ENCODE measurements around the gene NDC1. TPM values are rescaled to one million over a fixed set of nuclear protein-coding genes. Genes with fewer than 3 reads are reported as not detected.
"Not testable (repeated sequence)": the region's sequence is repeated elsewhere in the genome, so short reads cannot be mapped to it uniquely, and the experiment has no call there.

NDC1 gene
- total RNA-seq, 1 donor from 2014 or later, result 12.3 TPM

- intact Hi-C loops (cut with DNase I), result no loop called here
- H3K36me3 ChIP-seq, result no peaks in the 10 kb centered on the region
- no peak overlapping the region for H3K27ac ChIP-seq
- H3K4me3 ChIP-seq, result no peak overlapping the region
- no peaks in the 10 kb centered on the region for H3K27me3 ChIP-seq
- DNase-seq (ENCODE audit: extremely low spot score in 2 of 2), result no peak
- peaks cover 12% of the 10 kb centered on the region for H3K4me1 ChIP-seq
- TF ChIP-seq POLR2A (IDR thresholded peaks at IDR 0.05), result no peak
- TF ChIP-seq, protein P1, sequence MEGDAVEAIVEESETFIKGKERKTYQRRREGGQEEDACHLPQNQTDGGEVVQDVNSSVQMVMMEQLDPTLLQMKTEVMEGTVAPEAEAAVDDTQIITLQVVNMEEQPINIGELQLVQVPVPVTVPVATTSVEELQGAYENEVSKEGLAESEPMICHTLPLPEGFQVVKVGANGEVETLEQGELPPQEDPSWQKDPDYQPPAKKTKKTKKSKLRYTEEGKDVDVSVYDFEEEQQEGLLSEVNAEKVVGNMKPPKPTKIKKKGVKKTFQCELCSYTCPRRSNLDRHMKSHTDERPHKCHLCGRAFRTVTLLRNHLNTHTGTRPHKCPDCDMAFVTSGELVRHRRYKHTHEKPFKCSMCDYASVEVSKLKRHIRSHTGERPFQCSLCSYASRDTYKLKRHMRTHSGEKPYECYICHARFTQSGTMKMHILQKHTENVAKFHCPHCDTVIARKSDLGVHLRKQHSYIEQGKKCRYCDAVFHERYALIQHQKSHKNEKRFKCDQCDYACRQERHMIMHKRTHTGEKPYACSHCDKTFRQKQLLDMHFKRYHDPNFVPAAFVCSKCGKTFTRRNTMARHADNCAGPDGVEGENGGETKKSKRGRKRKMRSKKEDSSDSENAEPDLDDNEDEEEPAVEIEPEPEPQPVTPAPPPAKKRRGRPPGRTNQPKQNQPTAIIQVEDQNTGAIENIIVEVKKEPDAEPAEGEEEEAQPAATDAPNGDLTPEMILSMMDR (IDR thresholded peaks at IDR 0.05), result no peak
- no peak for TF ChIP-seq POLR2AphosphoS5 (IDR thresholded peaks at IDR 0.05; ENCODE audit: insufficient read depth in 1 of 2, low read depth in 1 of 2)
- H3K9me3 ChIP-seq, result no peaks in the 10 kb centered on the region
These were observed 71.2 kb downstream of the NDC1 start for GRCh38 chr1:53766831-53767405.

DNA sequence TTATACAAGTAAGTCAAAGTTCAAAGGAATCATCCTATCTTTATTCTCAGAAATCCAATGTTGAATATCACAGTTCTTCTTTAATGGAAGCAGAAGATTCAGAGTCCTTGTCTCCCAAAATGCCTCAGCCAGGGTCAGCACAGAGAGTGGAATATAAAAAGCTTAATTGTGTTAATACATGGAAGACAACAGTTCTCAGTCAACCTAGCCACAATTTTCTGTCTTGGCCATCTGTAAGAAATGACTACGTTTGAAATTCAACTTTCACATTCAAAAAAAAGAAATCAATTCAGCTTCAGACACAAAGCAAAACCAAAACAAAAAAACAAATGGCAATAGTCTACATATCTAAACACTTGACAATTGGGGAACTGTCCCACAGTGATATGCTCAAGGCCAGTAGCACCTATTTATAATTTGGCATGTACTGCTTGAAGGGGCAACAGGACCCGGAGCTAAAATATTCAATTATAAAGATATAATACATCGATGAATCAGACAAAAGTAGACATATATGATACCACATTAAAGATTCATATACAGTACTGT lies 71.8 kb downstream of the NDC1 start:
- Histone ChIP-seq H3K4me3 (no peak overlapping the region), H3K27ac (no peak overlapping the region)
- intact Hi-C loops (cut with DNase I), result no loop called here

DNA sequence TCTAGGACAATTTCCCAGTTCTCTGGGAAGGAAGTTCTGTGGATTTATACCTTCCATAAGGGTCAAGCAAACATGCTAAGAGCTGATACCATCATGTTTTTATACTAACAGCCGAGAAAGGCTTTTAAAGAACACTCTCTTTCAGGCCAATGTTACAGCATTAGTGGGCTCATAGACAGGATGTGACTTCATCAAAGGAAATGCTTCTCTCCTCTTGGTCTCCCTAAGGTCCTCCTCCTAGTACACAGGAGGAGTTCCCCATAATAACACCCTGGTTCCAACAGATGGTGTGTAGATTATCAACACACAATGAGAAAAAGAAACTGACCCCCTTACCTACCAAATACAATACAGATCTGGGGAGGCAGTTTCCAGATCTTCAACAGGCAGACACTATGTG lies 72.4 kb downstream of the NDC1 start:
- intact Hi-C loops (cut with DNase I), result no loop called here
- DNase-seq (ENCODE audit: extremely low spot score in 2 of 2), result no peak
- Histone ChIP-seq H3K4me3 (no peak overlapping the region), H3K9me3 (no peaks in the 10 kb centered on the region), H3K27me3 (no peaks in the 10 kb centered on the region), H3K4me1 (peaks cover 12% of the 10 kb centered on the region), H3K27ac (no peak overlapping the region), H3K36me3 (no peaks in the 10 kb centered on the region)
- TF ChIP-seq POLR2A (IDR thresholded peaks at IDR 0.05) (no peak), POLR2AphosphoS5 (IDR thresholded peaks at IDR 0.05; ENCODE audit: insufficient read depth in 1 of 2, low read depth in 1 of 2) (no peak)
- TF ChIP-seq, protein P1 (IDR thresholded peaks at IDR 0.05), result no peak

More for the DNA sequence above, 71.8 kb downstream of the NDC1 start:
- no peak for DNase-seq (ENCODE audit: extremely low spot score in 2 of 2)
- H3K9me3 ChIP-seq, result no peaks in the 10 kb centered on the region
- H3K4me1 ChIP-seq, result peaks cover 12% of the 10 kb centered on the region
- TF ChIP-seq POLR2AphosphoS5 (IDR thresholded peaks at IDR 0.05; ENCODE audit: insufficient read depth in 1 of 2, low read depth in 1 of 2) (no peak), POLR2A (IDR thresholded peaks at IDR 0.05) (no peak)
- TF ChIP-seq, protein P1 (IDR thresholded peaks at IDR 0.05), result no peak
- H3K36me3 ChIP-seq, result no peaks in the 10 kb centered on the region
- H3K27me3 ChIP-seq, result no peaks in the 10 kb centered on the region

DNA sequence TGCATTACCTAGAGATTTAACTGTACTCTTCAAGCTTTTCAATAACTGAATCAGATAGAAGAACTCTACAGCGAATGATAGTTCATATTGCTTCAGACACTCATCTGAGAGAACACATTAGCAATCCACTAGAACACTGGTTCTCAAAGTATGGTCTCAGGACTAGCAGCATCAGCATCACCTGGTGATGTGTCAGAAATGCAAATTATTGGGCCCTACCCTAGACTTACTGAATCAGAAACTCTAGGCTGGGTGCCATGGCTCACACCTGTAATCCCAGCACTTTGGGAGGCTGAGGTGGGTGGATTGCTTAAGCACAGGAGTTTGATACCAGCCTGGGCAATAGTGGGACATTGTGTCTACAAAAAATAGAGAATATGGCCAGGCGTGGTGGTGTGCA lies 74.2 kb downstream of the NDC1 start:
- no peaks in the 10 kb centered on the region for H3K27me3 ChIP-seq
- TF ChIP-seq POLR2AphosphoS5 (IDR thresholded peaks at IDR 0.05; ENCODE audit: insufficient read depth in 1 of 2, low read depth in 1 of 2), result no peak
- TF ChIP-seq POLR2A (IDR thresholded peaks at IDR 0.05), result no peak
- TF ChIP-seq, protein P1 (IDR thresholded peaks at IDR 0.05), result no peak
- no peaks in the 10 kb centered on the region for H3K36me3 ChIP-seq
- no peak overlapping the region for H3K27ac ChIP-seq
- intact Hi-C loops (cut with DNase I), result no loop called here
- H3K9me3 ChIP-seq, result no peaks in the 10 kb centered on the region
- no peak for DNase-seq (ENCODE audit: extremely low spot score in 2 of 2)
- no peak overlapping the region for H3K4me3 ChIP-seq
- peaks cover 12% of the 10 kb centered on the region for H3K4me1 ChIP-seq

DNA sequence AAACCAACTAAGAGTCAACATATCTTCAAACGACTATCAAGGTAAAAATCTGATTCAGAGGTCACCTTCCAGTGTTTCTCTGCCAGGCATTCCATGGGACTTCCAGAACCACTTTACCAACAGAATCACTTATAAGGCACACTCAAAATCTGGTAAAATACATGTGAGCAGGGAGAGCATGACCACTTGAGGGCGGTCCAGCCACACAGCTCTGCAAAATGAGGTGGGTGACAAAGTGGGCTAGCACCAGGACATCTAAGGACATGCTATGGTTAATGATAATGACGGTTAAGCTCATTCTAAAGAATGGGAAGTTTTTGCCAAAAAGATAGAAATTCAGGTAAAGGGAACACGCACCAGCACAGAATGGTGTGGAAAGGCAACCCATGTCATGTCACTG lies 74.6 kb downstream of the NDC1 start:
- H3K27ac ChIP-seq, result no peak overlapping the region
- no peaks in the 10 kb centered on the region for H3K9me3 ChIP-seq
- peaks cover 12% of the 10 kb centered on the region for H3K4me1 ChIP-seq
- intact Hi-C loops (cut with DNase I), result no loop called here
- no peaks in the 10 kb centered on the region for H3K27me3 ChIP-seq
- TF ChIP-seq, protein P1 (IDR thresholded peaks at IDR 0.05), result no peak
- TF ChIP-seq POLR2AphosphoS5 (IDR thresholded peaks at IDR 0.05; ENCODE audit: insufficient read depth in 1 of 2, low read depth in 1 of 2) (no peak), POLR2A (IDR thresholded peaks at IDR 0.05) (no peak)
- H3K4me3 ChIP-seq, result no peak overlapping the region
- DNase-seq (ENCODE audit: extremely low spot score in 2 of 2), result no peak
- H3K36me3 ChIP-seq, result no peaks in the 10 kb centered on the region

DNA sequence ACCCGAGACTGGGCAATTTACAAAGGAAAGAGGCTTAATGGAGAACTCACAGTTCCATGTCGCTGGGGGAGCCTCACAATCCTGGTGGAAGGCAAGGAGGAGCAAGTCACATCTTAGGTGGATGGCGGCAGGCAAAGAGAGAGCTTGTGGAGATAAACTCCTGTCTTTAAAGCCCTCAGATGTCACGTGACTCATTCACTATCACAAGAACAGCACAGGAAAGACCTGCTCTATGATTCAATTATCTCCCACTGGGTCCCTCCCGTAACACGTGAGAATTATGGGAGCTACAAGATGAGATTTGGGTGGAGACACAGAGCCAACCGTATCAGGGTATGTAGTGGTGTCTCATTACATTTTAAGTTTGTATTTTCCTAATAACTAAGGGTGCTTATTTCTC lies 77.6 kb downstream of the NDC1 start:
- H3K36me3 ChIP-seq; intact Hi-C loops (cut with DNase I); H3K9me3 ChIP-seq; H3K27ac ChIP-seq; H3K27me3 ChIP-seq; H3K4me3 ChIP-seq; DNase-seq (ENCODE audit: extremely low spot score in 2 of 2); H3K4me1 ChIP-seq: not testable (repeated sequence)
